Right forelimb (tissue), 1 donor: ENCODE results near the gene HIPK4.
"Not testable (repeated sequence)": the region's sequence is repeated elsewhere in the genome, so short reads cannot be mapped to it uniquely, and the experiment has no call there.

Experiments
- DNase-seq: peaks from one replicate; pipeline ENCODE4 v3.0.0-alpha.2; 2018

The HIPK4 gene

GRCh38 chr19:40335855-40336600, 54.0 kb downstream of the HIPK4 start:
- no peak for DNase-seq

GRCh38 chr19:40335101-40335500, 54.9 kb downstream of the HIPK4 start:
- no peak for DNase-seq

GRCh38 chr19:40333083-40333482, 56.9 kb downstream of the HIPK4 start:
- not testable (repeated sequence) for DNase-seq

- no peak for DNase-seq
Measured at GRCh38 chr19:40332669-40333068, 57.3 kb downstream of the HIPK4 start.

- DNase-seq: no peak
Measured at GRCh38 chr19:40331052-40331451, 58.9 kb downstream of the HIPK4 start.
